ENCODE results near the gene CDH4. TPM values are rescaled to one million over a fixed set of nuclear protein-coding genes. Genes with fewer than 3 reads are reported as not detected.

Gene CDH4
- polyA plus RNA-seq, 4 donors = 6.1 to 8.9 (median 6.8) TPM

GRCh38 chr20:61524951-61525666, 273.0 kb downstream of the CDH4 start:
- DNase-seq (ENCODE audit: low read depth in 4 of 4, low spot score in 3 of 4) = no peak

DNA sequence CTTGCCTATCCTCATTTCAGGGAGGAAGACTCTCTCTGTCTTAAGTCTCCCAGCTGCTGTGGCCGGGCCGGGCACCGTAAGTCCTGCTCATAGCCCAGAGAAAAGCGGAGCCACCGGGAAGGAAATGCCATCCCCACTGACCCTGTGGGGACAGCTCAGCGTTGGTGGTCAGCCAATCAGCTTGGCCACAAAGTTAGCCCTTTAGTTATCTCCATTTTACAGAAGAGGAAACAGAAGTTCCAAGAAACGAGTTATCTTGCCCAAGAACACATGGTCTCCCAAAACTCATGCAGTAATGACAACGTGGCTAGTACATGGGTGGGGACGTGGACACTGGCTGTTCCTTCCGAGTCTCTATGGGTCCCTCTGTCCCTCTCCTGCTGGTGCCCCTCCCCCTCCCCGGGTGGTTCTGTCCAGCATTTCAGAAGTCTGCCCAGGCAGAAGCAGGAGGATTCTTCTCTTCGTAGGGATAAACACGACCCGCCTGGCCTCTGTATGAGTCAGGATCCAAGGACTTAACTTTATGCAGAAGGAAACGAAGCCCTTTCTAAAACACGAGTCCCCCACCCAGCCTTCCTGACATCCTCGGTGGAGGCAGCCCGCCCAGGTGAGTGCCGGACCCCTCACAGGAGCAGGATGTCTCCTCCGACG, 273.8 kb downstream of the CDH4 start:
- no peak for DNase-seq (ENCODE audit: low read depth in 4 of 4, low spot score in 3 of 4)

DNA sequence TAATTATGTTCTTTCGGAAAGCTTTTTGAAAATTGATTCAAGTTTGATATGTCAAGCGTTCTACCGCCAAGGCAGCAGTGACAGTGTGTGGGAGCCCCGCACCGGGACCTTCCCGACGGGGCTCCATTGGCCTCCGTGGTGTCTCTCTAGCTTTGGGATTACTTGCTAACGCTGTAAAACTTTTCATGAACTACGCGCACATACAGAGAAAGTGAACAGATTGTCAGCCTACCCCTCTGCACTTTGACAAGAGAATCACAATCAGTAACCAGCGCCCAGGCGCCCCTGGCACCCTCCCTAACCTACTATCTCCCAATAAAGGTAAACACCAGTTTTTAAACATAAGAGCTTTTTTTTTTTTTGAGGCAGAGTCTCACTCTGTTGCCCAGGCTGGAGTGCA, 274.8 kb downstream of the CDH4 start:
- no peak for DNase-seq (ENCODE audit: low read depth in 4 of 4, low spot score in 3 of 4)

DNA sequence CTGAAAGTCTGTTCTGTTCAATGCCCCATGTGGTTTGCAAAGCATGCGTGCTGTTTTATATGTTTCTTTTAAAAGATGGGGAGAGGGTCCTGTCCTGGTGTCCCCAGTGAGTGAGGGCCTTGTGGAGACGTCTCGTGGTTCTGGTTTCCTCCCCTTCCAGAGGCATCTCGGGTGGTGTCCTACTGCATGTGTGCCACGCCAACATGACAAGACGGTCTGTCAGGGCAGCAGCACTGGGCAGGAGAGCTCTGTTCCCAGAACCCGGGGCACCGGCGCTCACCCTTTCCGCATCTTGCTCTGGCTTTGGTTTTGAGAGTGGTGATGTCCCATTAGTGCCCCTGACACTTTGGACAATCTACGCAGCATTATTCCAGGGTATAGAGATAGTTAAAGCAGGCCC, 275.6 kb downstream of the CDH4 start:
- DNase-seq (ENCODE audit: low read depth in 4 of 4, low spot score in 3 of 4) = no peak

DNA sequence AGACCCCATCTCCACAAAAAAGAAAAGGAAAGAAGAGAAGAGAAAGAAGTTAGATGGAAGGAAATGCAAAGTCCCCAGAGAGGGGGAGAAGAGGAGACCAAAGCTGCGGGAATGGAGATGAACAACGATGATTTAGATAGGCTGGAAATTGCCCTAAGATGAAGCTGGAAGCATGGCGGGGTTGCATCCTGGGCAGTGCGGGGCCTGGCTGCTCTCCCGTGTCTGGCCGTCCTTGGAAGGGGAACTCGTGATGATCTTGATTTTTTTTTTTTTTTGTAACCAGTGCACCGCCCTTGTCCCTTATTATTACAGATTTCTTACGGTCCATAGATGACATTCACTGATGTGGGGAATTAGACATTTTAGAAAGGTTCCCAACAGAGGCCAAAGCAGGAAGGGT, 276.5 kb downstream of the CDH4 start:
- no peak for DNase-seq (ENCODE audit: low read depth in 4 of 4, low spot score in 3 of 4)

- no peak for DNase-seq (ENCODE audit: low read depth in 4 of 4, low spot score in 3 of 4)
Measured at GRCh38 chr20:61529354-61529753, 277.3 kb downstream of the CDH4 start.

DNA sequence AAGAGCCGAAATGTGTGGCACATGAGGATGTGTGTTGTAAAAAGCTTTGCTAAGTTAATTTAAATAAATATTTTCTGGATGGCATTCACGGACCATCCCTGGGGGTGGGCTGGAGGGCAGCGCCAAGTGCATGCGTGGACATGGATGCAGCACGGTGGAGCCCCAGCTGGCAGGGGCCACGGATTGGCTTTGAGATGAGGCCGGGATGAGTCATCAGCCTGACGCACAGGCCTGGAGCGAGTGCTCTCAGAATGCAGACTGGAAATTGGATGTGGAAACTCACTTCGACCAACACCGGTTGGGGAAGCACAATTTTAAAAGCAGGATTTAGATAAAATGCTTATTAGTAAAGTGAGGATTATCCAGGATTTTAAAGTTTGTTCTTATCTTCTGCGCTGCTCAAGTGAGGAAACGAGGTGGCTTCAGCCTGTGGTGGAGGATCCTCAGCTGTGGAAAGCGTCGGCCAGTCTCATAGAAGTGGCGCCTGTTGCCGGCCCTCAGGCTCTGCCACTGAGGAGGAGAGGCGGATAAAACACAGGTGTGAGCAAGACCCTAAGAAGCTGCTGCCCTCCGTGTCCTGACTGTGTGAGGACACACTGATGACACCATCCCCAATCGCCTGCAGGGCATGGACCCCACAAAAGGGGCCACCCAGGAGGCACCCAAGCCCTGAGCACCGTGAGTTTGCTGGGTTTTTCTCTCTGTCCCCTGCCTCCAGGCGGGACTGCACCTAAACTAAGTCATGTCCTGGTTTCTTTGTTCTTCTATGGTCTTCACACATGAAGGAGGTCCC, 279.7 kb downstream of the CDH4 start:
- DNase-seq (ENCODE audit: low read depth in 4 of 4, low spot score in 3 of 4) = no peak

- DNase-seq (ENCODE audit: low read depth in 4 of 4, low spot score in 3 of 4) = no peak
Measured at GRCh38 chr20:61532736-61533135, 280.7 kb downstream of the CDH4 start.

GRCh38 chr20:61533231-61533631, 281.2 kb downstream of the CDH4 start:
- DNase-seq (ENCODE audit: low read depth in 4 of 4, low spot score in 3 of 4) = no peak

GRCh38 chr20:61534346-61534745, 282.3 kb downstream of the CDH4 start:
- DNase-seq (ENCODE audit: low read depth in 4 of 4, low spot score in 3 of 4) = no peak

- no peak for DNase-seq (ENCODE audit: low read depth in 4 of 4, low spot score in 3 of 4)
Measured at GRCh38 chr20:61535091-61535490, 283.0 kb downstream of the CDH4 start.

DNA sequence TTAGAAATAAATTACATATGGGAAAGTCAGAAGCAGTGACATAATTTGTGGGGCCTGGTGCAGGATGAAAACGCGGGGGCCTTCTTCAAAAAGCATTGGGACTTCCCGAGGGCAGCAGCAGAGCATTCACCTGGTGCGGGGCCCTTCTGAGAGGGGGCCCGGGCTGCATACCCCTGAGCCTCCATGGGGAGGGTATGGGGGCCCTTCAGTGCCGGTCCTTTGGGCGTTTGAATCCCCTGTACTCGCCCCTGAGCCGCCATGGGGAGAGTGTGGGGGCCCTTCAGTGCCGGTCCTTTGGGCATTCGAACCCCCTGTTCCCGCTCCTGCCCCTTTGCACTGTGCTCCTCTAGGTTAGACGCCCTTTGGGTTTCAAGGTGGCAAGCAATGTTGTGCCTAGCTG, 283.5 kb downstream of the CDH4 start:
- DNase-seq (ENCODE audit: low read depth in 4 of 4, low spot score in 3 of 4) = no peak

- DNase-seq (ENCODE audit: low read depth in 4 of 4, low spot score in 3 of 4) = no peak
Measured at GRCh38 chr20:61535956-61536355, 283.9 kb downstream of the CDH4 start.

DNA sequence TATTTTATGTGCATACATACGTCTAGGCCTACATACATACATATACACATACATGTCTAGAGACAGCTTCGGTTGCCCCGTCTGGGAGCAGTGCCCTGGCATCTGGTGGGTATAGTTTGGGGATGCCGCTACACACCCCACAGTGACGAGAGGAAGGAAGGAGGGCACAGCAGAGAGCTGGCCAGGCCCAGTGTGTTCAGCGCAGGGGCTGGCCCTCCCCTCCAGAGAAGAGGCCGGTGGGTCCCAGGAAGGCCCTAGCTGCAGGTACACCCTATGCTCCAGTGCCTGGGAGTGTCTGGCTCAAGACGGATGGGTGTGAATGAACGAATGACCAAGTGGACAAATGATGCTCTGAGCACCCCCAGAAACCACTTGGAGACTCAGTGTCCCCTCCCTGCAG, 284.6 kb downstream of the CDH4 start:
- no peak for DNase-seq (ENCODE audit: low read depth in 4 of 4, low spot score in 3 of 4)

DNA sequence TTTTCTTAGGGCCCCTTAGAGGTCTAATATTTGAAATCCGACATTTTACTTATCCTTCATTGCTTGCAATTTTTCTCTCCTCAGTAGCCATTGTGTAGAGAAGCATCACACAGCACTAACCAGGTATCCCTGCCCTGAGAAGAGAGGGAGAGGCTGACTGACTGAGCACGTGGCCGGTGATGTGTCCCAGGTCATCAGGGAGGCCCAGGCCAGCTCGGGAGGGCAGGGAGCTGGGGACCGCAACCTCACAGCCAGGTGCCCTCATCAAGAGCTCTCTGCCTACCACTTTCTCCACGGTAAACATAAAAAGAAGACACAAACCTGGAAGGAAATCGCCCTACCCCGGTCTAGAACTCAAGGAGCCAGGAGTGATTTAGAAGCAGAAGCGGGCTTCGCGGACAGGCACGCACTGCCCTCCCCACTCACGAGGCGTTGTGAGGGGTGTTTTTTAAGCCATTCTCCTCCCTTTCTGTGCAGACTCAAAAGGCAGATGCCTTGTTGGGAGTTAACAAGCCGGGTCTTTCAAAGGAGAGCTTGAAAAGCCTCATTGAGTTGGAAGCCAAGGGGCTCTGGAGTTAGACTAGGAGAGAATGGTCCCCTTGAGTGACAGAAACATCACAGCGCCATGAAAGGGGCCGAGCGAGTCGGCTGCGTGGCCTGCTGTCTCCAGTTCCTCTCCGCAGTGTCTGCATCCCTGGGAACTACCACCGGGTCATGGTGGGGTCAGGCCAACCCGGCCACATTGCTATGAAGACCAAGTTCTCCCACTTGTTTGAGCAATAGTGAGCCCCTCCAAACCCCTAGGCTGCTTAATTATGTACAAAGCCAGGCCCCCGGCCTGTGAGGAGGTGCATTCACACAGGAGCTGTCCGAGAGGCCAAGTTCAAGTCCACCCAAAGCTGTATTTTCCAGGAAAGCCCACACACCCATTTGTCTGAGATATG, 285.4 kb downstream of the CDH4 start:
- DNase-seq (ENCODE audit: low read depth in 4 of 4, low spot score in 3 of 4) = no peak

DNA sequence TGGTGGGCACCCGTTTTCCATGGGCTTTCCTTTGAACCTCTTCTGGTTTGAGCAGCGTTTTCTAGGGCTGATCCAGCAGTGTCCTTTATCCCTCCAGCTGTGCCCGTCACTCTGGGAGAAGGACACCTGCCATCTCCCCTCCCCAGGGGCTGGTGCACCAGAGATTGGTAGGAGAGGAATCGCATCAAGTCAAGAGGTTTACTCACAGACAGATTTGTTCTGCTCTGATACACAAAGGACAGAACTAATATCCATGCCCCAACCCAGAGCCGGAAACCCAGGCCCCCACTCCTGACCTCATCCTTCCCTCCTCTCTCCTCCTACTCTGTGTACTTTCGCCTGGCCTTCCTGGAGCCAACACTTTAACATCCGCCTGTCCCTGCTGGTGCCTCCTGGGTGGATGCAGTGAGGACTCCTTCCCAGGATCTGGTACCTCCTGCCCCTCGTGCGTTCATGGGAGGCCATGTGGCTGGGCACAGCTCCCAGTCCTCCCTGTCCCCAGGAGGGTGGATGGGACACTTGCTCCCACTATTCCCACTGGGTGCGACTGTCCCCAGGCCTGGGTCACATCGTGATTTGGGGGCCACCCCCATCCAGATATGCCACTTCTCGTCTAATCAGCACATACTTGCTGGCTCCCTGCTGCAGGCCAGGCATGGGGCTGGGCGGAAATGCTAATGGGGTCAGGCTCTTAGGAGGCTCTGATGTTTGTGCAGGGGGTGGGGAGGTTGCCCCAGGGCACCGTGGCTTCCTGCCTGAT, 286.3 kb downstream of the CDH4 start:
- no peak for DNase-seq (ENCODE audit: low read depth in 4 of 4, low spot score in 3 of 4)

GRCh38 chr20:61538943-61539265, 286.8 kb downstream of the CDH4 start:
- DNase-seq (ENCODE audit: low read depth in 4 of 4, low spot score in 3 of 4) = no peak

- no peak for DNase-seq (ENCODE audit: low read depth in 4 of 4, low spot score in 3 of 4)
Measured at GRCh38 chr20:61539706-61540360, 287.8 kb downstream of the CDH4 start.

- DNase-seq (ENCODE audit: low read depth in 4 of 4, low spot score in 3 of 4) = no peak
Measured at GRCh38 chr20:61541537-61541936, 289.5 kb downstream of the CDH4 start.

DNA sequence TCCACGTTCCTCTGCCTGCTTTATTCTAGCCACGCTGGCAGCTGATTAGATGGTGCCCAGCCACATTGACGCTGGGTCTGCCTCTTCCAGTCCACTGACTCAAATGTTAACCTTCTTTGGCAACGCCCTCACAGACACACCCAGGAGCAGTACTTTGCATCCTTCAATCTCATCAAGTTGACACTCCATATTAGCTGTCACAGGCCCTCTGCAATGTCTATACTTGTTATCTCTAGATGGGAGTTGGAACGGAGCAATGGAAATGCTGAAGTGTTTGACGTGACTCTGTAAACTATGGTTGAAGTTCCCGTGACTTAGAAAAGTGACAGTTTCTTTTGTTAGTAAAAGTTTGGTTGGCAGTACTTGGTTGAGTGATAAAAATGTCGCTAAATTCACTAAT, 291.0 kb downstream of the CDH4 start:
- no peak for DNase-seq (ENCODE audit: low read depth in 4 of 4, low spot score in 3 of 4)
